ENCODE results near the gene HPS1.

Gene HPS1

GRCh38 chr10:98410759-98411158, 36.0 kb downstream of the HPS1 start:
- DNase-seq, result no peak

- no peak for DNase-seq
Observed at GRCh38 chr10:98410135-98410743, 36.5 kb downstream of the HPS1 start.

- DNase-seq, result no peak
Observed at GRCh38 chr10:98408799-98409198, 37.9 kb downstream of the HPS1 start.

- DNase-seq, result no peak
Observed at GRCh38 chr10:98407744-98408241, 38.9 kb downstream of the HPS1 start.

GRCh38 chr10:98407017-98407743, 39.6 kb downstream of the HPS1 start:
- no peak for DNase-seq

GRCh38 chr10:98405422-98405821, 41.3 kb downstream of the HPS1 start:
- DNase-seq, result no peak

- DNase-seq, result no peak
Observed at GRCh38 chr10:98404571-98405359, 42.0 kb downstream of the HPS1 start.

- no peak for DNase-seq
Observed at GRCh38 chr10:98403812-98404504, 42.8 kb downstream of the HPS1 start.

GRCh38 chr10:98402931-98403718, 43.6 kb downstream of the HPS1 start:
- DNase-seq, result no peak

GRCh38 chr10:98402478-98402877, 44.3 kb downstream of the HPS1 start:
- no peak for DNase-seq

- DNase-seq, result no peak
Observed at GRCh38 chr10:98400482-98400881, 46.3 kb downstream of the HPS1 start.

GRCh38 chr10:98399784-98400183, 47.0 kb downstream of the HPS1 start:
- no peak for DNase-seq

GRCh38 chr10:98397089-98397600, 49.6 kb downstream of the HPS1 start:
- no peak for DNase-seq

GRCh38 chr10:98396096-98397063, 50.4 kb downstream of the HPS1 start:
- DNase-seq, result no peak

GRCh38 chr10:98394851-98395440, 51.8 kb downstream of the HPS1 start:
- DNase-seq, result peak; percentile 21

- no peak for DNase-seq
Observed at GRCh38 chr10:98391578-98391991, 55.1 kb downstream of the HPS1 start.

- DNase-seq, result no peak
Observed at GRCh38 chr10:98391065-98391464, 55.7 kb downstream of the HPS1 start.

- no peak for DNase-seq
Observed at GRCh38 chr10:98390406-98390805, 56.3 kb downstream of the HPS1 start.

GRCh38 chr10:98389398-98389797, 57.3 kb downstream of the HPS1 start:
- DNase-seq, result no peak

GRCh38 chr10:98388101-98388655, 58.6 kb downstream of the HPS1 start:
- DNase-seq, result no peak
